ENCODE data around the gene SH2B3. TPM values are rescaled to one million over a fixed set of nuclear protein-coding genes. Genes with fewer than 3 reads are reported as not detected.

SH2B3 gene
- total RNA-seq, 1 experiment from 2014 or later: 6.5 TPM

GRCh38 chr12:111362687-111363475, 42.8 kb upstream of the SH2B3 start:
- H3K4me3 ChIP-seq: no peak overlapping the region

DNA sequence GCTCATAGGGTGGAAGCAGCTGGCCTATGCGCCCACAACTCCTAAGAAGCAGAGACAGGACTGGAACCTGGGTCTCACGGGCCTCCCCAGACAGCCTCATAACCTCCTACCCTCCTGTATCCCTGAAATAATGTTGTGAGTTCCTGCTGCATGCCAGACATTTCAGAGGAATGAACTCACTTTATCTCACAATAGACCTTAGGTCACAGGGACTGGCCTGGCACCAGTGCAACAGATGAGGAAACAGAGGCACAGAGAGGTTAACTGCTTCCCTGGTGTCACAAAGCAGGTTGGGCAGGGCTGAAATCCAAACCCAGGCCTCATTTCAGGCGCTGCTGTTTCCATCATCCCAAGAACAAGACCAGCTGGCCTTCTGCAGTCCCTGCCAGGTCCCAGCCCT, 42.1 kb upstream of the SH2B3 start:
- Histone ChIP-seq H3K4me2 (peak overlapping the region; percentile 71), H3K79me2 (ENCODE audit: low read depth) (peaks cover 28% of the 10 kb centered on the region; the same call in 1 of the 2 replicates), H4K20me1 (ENCODE audit: insufficient read depth) (0 out of 2 replicates have a peak, but pooled peaks cover 3% of the 10 kb centered on the region), H3F3A (ENCODE audit: insufficient read depth, low read depth) (peaks cover 40% of the 10 kb centered on the region), H3K9me2 (ENCODE audit: insufficient read depth) (no peaks in the 10 kb centered on the region), H2AFZ (no peak overlapping the region), H3K36me3 (ENCODE audit: low read depth) (no peaks in the 10 kb centered on the region), H3K9me3 (ENCODE audit: insufficient read depth, low read depth) (no peaks in the 10 kb centered on the region), H3K4me3 (no peak overlapping the region), H3K27ac (peak overlapping the region; percentile 62), H3K27me3 (ENCODE audit: insufficient read depth, low read depth) (no peaks in the 10 kb centered on the region), H3K4me1 (replicated peaks; ENCODE audit: insufficient read depth) (peaks cover 59% of the 10 kb centered on the region)
- BruUV-seq (replicated peaks): no TSS peak
- TF ChIP-seq EZH2 (IDR thresholded peaks at IDR 0.05; ENCODE audit: low read depth): no peak
- TF ChIP-seq, protein P1, sequence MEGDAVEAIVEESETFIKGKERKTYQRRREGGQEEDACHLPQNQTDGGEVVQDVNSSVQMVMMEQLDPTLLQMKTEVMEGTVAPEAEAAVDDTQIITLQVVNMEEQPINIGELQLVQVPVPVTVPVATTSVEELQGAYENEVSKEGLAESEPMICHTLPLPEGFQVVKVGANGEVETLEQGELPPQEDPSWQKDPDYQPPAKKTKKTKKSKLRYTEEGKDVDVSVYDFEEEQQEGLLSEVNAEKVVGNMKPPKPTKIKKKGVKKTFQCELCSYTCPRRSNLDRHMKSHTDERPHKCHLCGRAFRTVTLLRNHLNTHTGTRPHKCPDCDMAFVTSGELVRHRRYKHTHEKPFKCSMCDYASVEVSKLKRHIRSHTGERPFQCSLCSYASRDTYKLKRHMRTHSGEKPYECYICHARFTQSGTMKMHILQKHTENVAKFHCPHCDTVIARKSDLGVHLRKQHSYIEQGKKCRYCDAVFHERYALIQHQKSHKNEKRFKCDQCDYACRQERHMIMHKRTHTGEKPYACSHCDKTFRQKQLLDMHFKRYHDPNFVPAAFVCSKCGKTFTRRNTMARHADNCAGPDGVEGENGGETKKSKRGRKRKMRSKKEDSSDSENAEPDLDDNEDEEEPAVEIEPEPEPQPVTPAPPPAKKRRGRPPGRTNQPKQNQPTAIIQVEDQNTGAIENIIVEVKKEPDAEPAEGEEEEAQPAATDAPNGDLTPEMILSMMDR (conservative IDR thresholded peaks at IDR 0.05): no peak
- peak; percentile 44 to 83 for DNase-seq
- ChIA-PET CTCF (no interaction called here), POLR2A (ENCODE audit: unreplicated experiment) (no interaction called here)
- intact Hi-C loops (cut with micrococcal nuclease; ENCODE audit: unreplicated experiment): loop anchor here (5.0 kb wide), 1 partner anchor 34 kb away; no protein-coding TSS in a partner anchor

More at GRCh38 chr12:111362687-111363475, 42.8 kb upstream of the SH2B3 start:
- TF ChIP-seq, protein P1 (conservative IDR thresholded peaks at IDR 0.05): no peak
- TF ChIP-seq EZH2 (IDR thresholded peaks at IDR 0.05; ENCODE audit: low read depth): no peak
- DNase-seq: no peak
- CTCF ChIA-PET: no interaction called here
- Histone ChIP-seq H3K9me3 (ENCODE audit: insufficient read depth, low read depth) (no peaks in the 10 kb centered on the region), H3K4me1 (replicated peaks; ENCODE audit: insufficient read depth) (peaks cover 55% of the 10 kb centered on the region), H3K27me3 (ENCODE audit: insufficient read depth, low read depth) (no peaks in the 10 kb centered on the region), H3F3A (ENCODE audit: insufficient read depth, low read depth) (peaks cover 37% of the 10 kb centered on the region), H3K79me2 (ENCODE audit: low read depth) (peaks cover 21% of the 10 kb centered on the region; the same call in 1 of the 2 replicates), H3K9me2 (ENCODE audit: insufficient read depth) (no peaks in the 10 kb centered on the region), H4K20me1 (ENCODE audit: insufficient read depth) (0 out of 2 replicates have a peak, but pooled peaks cover 3% of the 10 kb centered on the region), H3K36me3 (ENCODE audit: low read depth) (no peaks in the 10 kb centered on the region), H3K4me2 (peak overlapping the region; percentile 71), H3K27ac (peak overlapping the region; percentile 62), H2AFZ (no peak overlapping the region)
- intact Hi-C loops (cut with micrococcal nuclease; ENCODE audit: unreplicated experiment): loop anchor here (5.0 kb wide), 1 partner anchor 34 kb away; no protein-coding TSS in a partner anchor
- POLR2A ChIA-PET (ENCODE audit: unreplicated experiment): no interaction called here
- BruUV-seq (replicated peaks): no TSS peak

DNA sequence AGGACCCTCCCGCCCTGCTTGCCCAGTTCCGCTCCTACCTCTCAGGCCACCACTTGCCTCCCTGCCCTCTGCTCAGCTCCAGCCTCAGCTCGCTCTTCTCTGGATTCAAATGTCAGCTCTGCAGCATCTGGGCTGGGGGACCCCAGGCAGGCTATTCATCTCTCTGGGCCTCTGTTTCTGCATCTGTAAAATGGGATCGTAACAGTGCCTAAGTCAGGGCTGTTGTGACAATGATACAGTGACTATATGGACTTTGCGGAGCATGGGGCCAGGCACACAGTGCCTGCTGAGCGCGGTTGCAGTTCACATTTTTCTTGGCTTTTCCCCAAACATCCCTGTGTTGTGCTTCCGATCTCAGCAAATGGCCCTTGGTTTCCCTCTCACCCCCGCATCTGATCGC, 39.6 kb upstream of the SH2B3 start:
- POLR2A ChIA-PET (ENCODE audit: unreplicated experiment): no interaction called here
- CTCF ChIA-PET: no interaction called here
- BruUV-seq (replicated peaks): no TSS peak

More for the DNA sequence above, 39.6 kb upstream of the SH2B3 start:
- no peak for DNase-seq
- intact Hi-C loops (cut with micrococcal nuclease; ENCODE audit: unreplicated experiment): no loop called here
- Histone ChIP-seq H3K4me2 (no peak overlapping the region), H3K9me2 (ENCODE audit: insufficient read depth) (no peaks in the 10 kb centered on the region), H3F3A (ENCODE audit: insufficient read depth, low read depth) (peaks cover 42% of the 10 kb centered on the region), H2AFZ (no peak overlapping the region), H3K9me3 (ENCODE audit: insufficient read depth, low read depth) (no peaks in the 10 kb centered on the region), H3K4me1 (replicated peaks; ENCODE audit: insufficient read depth) (peaks cover 63% of the 10 kb centered on the region), H3K27me3 (ENCODE audit: insufficient read depth, low read depth) (no peaks in the 10 kb centered on the region), H3K36me3 (ENCODE audit: low read depth) (no peaks in the 10 kb centered on the region), H4K20me1 (ENCODE audit: insufficient read depth) (0 out of 2 replicates have a peak, but pooled peaks cover 3% of the 10 kb centered on the region), H3K27ac (no peak overlapping the region), H3K79me2 (ENCODE audit: low read depth) (peaks cover 29% of the 10 kb centered on the region; the same call in 1 of the 2 replicates), H3K4me3 (no peak overlapping the region)
- TF ChIP-seq, protein P1 (conservative IDR thresholded peaks at IDR 0.05): no peak
- TF ChIP-seq EZH2 (IDR thresholded peaks at IDR 0.05; ENCODE audit: low read depth): no peak
